Measurements from ENCODE around the gene RRAGC. TPM values are rescaled to one million over a fixed set of nuclear protein-coding genes. Genes with fewer than 3 reads are reported as not detected.
"Not testable (repeated sequence)": the region's sequence is repeated elsewhere in the genome, so short reads cannot be mapped to it uniquely, and the experiment has no call there.

Gene RRAGC
- total RNA-seq, 1 donor from 2014 or later: 81.3 TPM

DNA sequence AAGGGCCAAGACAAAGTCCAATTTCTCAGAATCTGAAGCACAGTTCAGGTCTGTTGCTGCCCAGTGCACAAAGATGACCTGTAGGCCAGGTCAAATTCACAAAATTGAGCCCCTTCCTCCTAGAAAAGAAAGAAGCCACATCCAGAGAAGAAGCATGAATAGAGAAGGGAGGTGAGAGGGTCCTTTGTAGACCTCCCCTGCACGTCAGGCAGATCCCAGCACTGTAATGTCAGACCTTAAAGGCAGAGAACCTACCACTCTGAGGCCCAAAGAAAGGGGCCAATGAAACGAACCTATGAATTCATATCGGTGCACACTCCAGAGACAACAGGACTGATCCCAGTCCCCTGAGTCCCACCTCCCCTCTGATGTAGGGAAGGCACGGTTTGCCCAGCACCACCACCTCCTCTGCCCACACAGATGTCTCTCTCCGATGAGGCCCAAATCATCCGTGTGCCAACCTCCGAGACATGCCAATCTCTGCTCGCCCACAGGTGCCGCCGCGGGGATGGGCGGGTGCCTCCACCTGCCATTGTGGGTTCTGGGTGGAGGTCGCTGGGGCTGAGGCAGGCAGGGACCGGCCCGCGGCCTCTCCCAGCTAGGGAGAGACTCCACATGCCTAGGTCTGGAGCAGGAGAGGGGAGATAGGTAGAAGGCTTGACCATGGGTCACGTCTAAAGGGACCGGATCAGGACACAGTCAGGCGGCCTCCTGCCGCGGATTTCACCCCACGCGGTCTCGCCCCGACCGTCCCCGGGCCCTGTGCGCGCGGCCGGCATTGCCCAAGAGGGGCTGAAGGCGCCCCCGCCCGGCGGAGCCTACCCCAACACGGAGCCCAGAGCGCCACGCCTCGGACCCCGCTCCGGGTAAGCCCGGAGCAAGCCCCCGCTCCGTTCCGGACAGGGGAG is 42.1 kb downstream of the RRAGC start:
- DNase-seq (ENCODE audit: low spot score): no peak

DNA sequence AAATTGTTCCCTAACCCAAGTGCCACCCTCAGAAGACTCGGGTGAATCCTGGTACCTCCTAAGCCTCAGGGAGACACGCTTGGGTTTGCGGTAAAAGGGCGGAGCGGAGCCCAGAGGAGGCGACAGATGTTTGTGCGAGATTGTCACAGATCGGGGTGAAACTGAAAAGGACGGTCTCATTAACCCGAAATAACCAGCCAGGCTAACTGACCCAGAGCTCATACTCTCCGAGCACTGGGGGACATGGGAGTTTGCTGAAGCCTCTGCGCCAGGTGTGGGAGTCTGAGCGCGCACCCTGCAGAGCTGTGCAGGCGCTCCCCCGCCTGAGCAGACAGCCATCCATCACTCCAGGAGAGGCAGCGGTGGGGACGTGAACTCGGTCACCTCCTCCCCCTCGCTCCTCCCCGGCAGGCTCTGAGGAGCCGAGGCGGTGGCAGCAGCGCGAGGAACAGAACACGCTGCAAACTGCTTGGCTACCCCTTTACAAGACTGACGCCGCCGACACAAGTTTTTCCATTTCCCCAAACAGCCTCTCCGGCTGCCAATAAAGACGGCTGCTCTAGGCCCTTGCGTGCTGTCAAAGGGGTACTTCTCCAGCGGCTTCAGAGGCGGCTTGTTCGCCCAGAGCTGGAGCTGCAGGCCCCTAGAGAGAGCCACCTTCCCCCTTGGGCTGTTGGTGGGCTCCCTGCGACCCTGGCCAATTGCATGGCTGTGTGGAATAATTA is 43.5 kb downstream of the RRAGC start:
- no peak for DNase-seq (ENCODE audit: low spot score)

DNA sequence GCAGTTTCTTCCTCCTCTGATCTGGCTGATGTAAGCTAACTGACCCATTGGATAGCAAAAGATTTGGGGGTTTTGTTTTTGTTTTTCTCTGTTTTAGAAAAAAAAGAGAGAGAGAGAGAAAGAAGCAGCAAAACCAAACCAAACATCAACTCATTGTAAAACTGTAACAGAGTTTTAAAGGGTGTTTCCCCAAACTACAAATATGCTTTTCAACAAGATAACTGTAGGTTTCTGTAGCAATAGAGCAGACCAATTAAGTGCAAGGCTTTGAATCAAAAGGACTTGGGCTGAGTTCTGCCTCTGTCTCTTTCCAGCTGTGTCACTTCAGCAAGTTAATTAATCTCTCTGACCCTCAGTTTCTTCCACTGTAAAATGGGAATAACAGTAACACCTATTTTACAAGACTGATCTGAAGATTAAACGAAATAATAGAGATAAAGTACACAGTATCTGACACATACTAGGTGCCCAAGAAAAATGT is 44.5 kb downstream of the RRAGC start:
- DNase-seq (ENCODE audit: low spot score): no peak

DNA sequence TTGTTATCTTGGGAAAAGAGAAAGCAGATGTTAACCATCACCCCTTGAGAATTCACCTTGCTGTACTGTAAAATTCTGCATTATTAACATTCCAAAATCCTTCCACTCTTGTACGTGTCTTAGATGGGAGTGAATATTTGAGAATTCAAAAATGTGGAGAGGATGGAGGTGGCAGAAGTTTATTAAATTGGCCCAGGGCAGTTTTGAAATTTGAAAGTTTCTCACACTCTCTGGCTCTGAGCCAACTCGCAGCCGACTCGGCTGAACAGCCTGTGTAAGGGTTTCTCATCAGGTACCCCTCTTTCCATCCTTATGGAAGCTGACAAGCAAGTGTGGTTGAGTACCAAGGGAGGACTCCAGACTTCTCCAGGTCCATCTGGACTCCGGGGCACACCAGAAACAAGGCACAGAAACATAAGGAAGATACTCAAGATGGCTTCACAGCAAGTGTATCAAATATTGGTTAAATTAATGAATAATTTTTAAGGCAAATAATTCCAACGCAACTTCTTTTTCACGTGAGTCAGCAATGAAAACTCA is 45.1 kb downstream of the RRAGC start:
- no peak for DNase-seq (ENCODE audit: low spot score)

DNA sequence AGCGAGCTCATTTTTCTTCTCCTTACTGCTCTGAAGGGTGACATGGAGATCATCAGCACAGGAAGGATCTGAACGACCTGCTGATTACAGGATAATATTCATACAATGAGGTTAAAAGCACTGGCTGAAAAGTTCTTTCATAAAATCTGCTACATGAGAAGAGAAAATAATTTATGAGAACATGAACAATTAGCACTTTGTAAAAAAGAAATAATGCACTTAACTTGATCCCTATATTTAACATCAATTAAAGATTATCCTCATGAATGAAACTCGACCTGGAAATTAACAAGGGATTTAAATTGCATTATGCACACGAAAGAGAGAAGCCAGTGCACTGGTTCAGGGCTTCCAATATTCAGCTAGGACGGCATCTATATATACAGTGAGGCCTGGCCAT is 46.6 kb downstream of the RRAGC start:
- DNase-seq (ENCODE audit: low spot score): no peak

DNA sequence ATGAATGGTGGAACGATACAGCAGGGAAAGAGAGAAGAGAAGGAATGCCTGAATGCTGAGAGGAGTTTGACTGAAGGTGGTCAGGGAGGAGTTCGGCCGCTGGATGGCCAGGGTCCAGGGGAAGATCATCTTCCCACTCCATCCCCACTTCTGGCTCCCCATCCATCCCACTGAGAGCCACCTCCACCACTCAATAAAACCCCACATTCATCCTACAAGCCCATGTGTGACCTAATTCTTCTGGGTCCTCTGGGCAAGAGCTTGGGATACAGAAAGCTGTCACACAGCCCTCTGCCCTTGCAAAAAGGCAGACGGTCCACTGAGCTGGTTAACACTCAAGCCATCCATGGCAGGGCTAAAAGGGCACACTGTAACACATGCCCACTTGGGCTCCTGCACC is 48.1 kb downstream of the RRAGC start:
- DNase-seq (ENCODE audit: low spot score): not testable (repeated sequence)

DNA sequence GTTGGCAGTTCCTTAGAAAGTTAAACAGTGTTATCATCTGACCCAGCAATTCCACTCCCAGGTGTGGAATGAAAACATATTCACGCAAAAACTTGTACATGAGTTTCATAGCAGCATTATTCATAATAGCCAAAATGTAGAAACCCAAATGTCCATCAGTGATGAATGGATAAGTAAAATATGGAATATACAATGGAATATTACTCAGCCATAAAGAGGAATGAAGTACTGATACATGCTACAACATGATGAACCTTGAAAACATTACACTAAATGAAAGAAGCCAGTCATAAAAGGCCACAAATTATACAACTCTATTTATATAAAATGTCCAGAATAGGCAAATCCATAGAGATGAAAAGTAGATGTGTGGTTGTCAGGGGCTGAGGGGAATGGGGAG is 53.5 kb downstream of the RRAGC start:
- DNase-seq (ENCODE audit: low spot score): no peak

DNA sequence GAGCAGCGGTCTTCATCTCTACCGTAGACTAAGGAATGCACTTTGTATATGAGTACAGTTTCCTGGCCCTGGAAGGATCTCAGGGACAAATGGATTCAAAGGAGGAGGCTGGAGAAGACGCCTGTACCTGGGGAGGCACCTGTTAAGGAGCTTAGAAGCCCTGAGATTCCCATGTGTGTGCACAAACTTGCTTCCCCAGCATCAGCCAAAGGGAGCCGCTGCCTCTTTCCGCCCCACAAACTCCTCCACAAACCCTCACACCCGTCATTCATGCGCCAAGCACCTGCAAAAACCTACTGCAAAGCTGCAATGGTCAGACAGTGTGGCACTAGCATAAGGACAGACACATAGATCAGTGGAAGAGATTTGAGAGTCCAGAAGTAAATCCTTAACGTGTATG is 54.5 kb downstream of the RRAGC start:
- DNase-seq (ENCODE audit: low spot score): no peak

DNA sequence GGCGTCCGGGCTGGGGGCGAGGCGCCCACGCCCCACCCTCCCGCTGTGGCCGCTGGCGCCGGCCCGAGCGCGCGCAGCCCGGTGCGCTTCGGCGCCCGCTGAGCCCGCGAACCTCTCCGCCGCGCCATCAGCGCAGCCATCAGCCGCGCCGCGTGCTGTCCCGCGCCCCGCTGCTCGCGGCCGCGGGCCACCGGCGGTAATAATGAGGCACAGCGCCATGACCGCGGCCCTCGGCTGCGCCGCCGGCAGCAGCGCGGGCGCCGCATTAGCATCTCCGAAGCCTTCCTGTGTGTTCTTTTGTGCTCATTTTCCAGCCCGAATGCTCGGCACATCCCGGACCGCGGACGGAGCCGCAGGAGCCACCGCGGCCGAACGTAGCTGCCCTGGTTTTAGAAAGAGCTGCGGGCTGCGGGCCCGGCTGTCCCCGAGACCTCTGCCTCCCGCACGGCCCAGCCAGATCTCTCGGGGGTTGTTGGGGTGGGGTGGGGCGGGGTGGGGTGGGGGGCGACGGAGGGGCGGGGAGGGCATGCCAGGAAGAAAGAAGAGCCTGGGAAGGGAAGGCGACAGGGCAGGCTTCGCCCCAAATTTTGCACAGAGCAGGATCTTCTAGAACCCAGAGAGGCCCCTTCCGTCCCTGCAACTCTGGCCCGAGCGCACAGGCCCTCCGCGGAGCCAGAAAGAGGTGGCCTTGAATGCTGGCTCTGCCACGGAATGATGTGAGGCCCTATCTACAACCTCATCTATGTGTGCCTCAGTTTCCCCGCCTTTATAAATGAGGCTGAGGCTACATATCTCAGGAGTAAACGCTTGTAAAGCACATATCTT is 55.3 kb downstream of the RRAGC start:
- DNase-seq (ENCODE audit: low spot score): no peak

DNA sequence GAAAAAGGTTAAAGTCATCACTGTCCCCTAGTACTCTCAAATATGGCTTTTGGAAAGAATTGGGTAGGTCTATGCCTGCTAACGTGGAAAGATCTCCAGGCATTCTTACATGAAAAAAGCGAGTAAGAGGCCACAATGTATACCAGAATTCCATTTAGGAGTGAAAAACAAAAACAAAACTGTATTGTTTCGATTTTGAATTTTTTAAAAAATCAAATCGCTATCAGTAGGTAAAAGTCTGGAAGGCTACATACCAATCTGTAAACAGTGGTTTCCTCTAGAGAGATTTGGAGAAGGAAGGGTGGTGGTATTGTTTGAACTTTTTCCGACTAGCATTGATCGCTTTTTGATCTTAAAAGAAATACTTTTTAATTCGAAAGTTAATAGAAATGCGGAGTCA is 55.9 kb downstream of the RRAGC start:
- no peak for DNase-seq (ENCODE audit: low spot score)

DNA sequence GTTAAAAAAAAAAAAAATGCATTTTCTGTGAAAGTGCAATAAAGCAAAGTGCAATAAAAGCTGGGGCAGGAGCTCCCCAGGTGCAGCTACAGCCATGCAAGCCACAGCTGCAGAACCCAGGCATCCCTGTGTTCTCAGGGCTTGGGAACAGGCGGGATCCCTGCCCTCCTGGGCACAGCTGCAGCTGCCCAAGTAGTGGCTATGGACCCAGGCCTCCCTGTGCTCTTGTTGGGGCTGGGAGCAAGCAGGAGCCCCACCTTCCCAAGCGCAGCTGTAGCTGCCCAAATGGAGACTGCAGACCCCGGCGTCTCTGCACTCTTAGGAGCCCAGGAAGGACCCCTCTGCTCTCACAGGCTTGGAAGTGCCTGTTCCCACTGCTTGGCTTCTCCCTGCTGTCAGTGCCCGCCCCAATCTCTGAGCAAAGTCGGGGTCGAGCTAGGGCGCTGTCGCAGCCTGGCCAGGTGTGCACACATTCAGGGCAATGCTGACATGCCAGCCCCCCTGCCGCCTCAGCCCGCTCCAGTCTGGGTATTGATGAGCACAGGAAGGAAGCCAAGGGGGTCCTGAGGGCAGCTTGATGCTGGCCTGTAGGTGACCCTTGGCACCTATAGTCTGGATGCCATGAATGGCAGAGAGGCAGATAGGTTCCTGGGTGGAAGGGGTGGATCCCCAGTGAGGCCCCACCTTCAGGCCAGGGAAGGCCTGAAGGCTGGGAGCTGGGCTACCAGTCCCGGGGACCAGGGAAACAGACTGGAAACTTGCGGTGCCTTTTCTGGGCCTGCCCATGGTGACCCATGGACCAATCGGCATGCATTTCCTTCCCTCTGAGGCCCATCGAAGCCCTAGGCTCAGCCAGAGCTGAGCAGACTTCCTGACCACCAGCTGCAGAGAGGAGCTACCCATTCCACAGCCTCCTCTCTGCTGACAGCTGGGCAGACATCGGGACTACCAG is 58.6 kb downstream of the RRAGC start:
- no peak for DNase-seq (ENCODE audit: low spot score)

DNA sequence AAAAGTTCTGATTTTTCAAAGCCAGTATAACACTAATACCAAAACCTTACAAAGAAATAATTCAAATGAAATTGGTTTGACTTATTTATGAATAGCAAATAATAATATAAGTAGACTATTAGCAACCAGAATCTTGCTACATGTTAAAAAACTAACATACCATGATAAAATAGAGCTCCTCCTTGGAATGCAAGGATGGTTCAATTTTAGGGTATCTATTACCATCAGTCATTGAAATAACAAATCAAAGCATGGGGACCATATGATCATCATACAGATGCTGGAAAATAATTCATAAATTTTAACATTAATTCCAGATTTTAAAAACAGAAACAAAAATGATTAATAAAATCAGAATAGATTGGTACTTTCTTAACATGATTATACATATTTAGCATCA is 66.3 kb downstream of the RRAGC start:
- DNase-seq (ENCODE audit: low spot score): no peak

DNA sequence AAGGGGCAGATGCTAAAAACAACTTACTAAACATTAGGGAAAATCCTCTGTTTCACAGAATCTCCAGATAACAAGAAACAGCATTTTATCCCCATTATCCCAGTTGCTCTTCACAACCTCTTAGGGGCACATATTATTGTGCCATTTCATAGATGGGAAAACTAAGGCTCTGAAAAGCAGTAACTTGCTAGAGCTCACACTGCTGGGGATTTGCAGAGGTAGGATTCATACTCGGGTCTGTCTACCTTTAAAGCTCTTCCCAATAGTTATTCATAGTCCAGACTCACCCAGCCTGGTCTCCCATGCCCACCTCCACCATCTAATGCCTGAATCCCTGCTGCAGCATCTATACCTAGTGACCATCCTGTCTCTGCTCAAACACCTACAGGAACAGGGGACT is 67.7 kb downstream of the RRAGC start:
- DNase-seq (ENCODE audit: low spot score): no peak

DNA sequence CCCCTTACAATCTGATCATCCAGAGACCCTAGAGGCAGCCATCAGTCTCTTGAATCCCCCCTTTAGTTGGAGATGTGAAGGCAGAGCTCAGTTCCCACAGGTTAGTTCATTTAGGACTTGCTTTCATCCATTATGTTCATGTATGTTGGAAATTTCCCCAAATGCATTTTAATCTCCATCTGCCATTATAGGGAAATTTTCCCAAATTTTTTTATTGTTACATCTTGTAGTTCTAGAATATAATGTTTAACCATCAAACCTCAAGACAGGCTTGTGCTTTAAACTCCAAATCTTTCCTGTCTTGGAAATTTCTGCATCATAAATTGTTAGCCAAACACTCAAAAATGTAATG is 68.4 kb downstream of the RRAGC start:
- DNase-seq (ENCODE audit: low spot score): no peak

DNA sequence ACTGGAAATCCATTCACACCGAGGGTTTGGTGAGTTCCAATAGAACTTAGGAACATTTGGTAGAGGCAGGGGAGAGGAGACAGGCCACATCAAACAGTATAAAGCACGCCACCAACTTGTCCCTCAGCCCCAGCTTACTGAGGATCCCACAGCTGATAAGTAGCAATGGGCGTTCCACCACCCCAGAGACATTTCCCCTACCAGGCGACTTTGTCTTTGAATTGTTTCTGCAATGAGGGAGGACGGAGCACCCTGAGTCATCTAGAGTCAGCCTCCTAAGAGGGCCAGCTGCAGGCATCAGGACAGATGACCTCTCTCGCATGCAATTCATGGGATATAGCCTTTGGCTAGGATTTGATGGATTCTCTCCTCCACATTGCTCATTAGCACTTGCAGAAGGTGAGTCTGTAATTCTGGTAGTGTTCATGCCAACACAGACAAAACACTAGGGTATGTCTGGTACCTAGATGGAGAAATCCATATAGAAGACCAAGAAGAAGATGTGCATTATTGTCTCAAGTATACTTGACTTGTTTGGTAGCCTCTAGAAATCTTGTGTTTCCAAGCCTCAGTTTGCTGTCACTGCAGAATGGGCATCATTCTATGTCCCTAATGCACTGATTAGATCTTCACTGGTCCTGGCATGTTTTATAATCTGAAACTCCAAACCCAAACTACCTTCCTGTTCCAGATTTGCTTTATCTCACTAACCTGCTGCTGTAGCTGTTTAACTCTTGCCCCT is 69.0 kb downstream of the RRAGC start:
- no peak for DNase-seq (ENCODE audit: low spot score)

DNA sequence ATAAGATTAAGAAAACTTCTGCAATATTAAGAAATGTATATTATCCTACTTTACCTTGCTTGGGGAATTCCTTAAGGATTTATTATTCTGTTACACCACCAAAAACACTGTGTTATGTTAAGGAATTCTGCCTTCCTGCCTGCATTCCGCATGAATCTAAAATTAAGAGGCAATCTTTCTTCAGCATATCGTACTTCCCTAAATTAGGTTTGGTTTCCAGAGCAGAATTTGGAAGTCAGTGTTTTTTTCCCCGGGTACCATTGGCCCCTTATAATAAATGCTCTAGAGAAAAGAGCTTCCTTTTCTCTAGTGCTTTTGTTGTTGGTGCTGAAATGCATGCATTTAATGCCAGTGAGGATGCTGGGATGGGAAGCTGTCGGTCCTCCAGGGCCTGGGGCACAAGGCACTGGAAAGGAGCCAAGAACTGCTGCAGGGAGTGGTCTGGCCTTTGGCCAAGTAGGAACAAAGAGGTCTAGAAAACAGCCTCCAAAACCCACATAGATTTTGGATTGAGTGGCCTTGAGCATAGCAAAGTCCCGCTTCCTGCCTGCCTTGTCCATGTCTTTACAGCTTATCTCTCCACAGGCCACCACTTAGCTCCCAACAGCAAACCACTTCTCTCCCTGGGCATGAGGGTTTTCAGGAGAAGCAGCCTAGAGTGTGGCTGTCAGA is 69.9 kb downstream of the RRAGC start:
- DNase-seq (ENCODE audit: low spot score): no peak

DNA sequence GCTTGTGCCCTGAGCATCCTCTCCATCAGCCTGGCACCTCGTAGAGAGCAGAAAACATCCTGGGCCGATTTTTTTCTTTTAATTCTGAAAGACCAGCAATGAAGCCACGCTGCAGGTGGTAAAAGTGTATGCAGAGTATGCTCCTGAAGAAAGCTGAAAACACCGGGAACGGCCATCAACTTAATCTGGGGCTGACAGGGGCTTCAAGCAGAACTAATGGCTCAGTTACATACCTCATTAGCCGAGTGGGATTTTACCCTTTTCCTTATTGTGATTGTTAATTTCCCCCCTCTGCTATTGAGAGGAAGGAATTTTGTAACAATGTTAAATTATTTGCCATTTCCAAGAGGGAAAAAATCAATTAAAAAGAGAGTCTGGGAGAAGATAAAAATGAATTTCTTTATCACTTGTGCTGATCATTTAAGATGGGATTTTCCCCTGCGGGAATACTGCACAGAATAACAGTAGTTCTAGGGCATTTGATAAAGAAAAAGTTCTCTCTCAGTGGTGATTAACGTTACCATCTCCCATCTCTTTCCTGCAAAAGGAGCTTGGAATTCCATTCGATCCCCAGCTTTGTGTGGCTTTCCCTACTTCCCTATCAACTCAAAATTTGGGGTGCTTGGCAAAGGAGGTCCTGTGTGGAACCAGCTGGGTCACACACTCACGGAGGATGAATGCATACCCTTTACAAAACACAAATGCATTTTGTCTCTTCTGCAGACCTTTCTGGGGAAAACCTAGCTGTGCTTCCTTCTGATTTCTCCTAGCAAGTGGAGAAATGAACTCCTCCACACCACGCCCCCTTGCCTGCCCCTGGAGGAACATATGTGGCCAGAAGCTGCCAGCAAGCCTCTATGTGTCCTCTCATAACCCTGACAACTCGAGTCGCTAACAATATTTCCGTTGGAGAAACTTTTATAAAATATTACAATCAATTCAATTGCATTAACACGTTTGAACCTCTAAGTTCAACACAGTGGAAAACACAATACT is 70.9 kb downstream of the RRAGC start:
- DNase-seq (ENCODE audit: low spot score): no peak

Data from mesenteric fat pad (tissue), 1 donor.